Loucy (cell line): Measurements from ENCODE around the gene FAM83F.

ENCODE experiments used
- CTCF ChIP-seq: fragments of 200-600 bp; sonication (generic); conservative IDR thresholded peaks from 2 replicates; pipeline ENCODE4 v1.5.1; 2014; ENCODE audit warnings: mild to moderate bottlenecking, antibody characterized with exemption, low read length
- EZH2phosphoT487 ChIP-seq: fragments of 200-600 bp; IDR thresholded peaks from 2 replicates; pipeline ENCODE4 v1.6.1; 2018; ENCODE audit warnings: antibody characterized with exemption, mild to moderate bottlenecking, moderate library complexity, borderline replicate concordance

- TF ChIP-seq CTCF (no peak), EZH2phosphoT487 (no peak)
These were observed 75.9 kb downstream of the FAM83F start for GRCh38 chr22:40070701-40071100.
